ENCODE measurements around the gene SMARCC2. TPM values are rescaled to one million over a fixed set of nuclear protein-coding genes. Genes with fewer than 3 reads are reported as not detected.

The SMARCC2 gene
- 32.3 to 42.9 TPM (median 37.8 TPM) in 5 replicates for total RNA-seq (2022; extraction: Qiagen RNA extraction; ENCODE audit: low read depth)

GRCh38 chr12:56189099-56189917, at the start of gene SMARCC2:
TSS of gene SMARCC2 (minus strand) at chr12:56189483. CDS start at chr12:56189461, 22 bp downstream.

GRCh38 chr12:56229916-56230431, 40.7 kb upstream of the SMARCC2 start, which contains the start of gene SLC39A5:
TSS of gene SLC39A5 (plus strand) at chr12:56230051. CDS start at chr12:56231275, 1,224 bp downstream.

GRCh38 chr12:56224102-56224701, 34.9 kb upstream of the SMARCC2 start, which contains the start of gene NABP2:
TSS of gene NABP2 (plus strand) at chr12:56224342. CDS start at chr12:56224857, 515 bp downstream.

GRCh38 chr12:56221757-56222530, 32.7 kb upstream of the SMARCC2 start, which contains the start of gene RNF41:
TSS of gene RNF41 (minus strand) at chr12:56221922. CDS start at chr12:56214047, 7,875 bp downstream.

GRCh38 chr12:56158029-56158925, 31.0 kb downstream of the SMARCC2 start, which contains the start of gene MYL6:
TSS of gene MYL6 (plus strand) at chr12:56158359. CDS start at chr12:56158402, 43 bp downstream.

GRCh38 chr12:56152132-56152755, 37.0 kb downstream of the SMARCC2 start, which contains the start of gene MYL6B:
TSS of gene MYL6B (plus strand) at chr12:56152587. CDS start at chr12:56153919, 1,332 bp downstream.

GRCh38 chr12:56127888-56128669, 61.2 kb downstream of the SMARCC2 start, which contains the start of gene ESYT1:
TSS of gene ESYT1 (plus strand) at chr12:56128267. CDS start at chr12:56128320, 53 bp downstream.

GRCh38 chr12:56117778-56118687, 71.2 kb downstream of the SMARCC2 start, which contains the start of gene ZC3H10:
TSS of gene ZC3H10 (plus strand) at chr12:56118266. CDS start at chr12:56120563, 2,297 bp downstream.

GRCh38 chr12:56116267-56117081, 72.8 kb downstream of the SMARCC2 start, which contains the start of gene RPL41:
TSS of gene RPL41 (plus strand) at chr12:56116633.

Other genes starting within 250 kb of the SMARCC2 start
- gene PMEL, start 223.4 kb downstream of the SMARCC2 start, total RNA-seq (2022; extraction: Qiagen RNA extraction; ENCODE audit: low read depth), result 0.46 to 1.1 TPM (median 0.77 TPM) in 5 replicates
- 48.9 to 59.9 TPM (median 56.5 TPM) in 5 replicates for gene CDK2, start 222.7 kb downstream of the SMARCC2 start, total RNA-seq (2022; extraction: Qiagen RNA extraction; ENCODE audit: low read depth)
- gene RAB5B, start 215.4 kb downstream of the SMARCC2 start, total RNA-seq (2022; extraction: Qiagen RNA extraction; ENCODE audit: low read depth), result 30.6 to 39.1 TPM (median 37.3 TPM) in 5 replicates
- 8.0 to 11.5 TPM (median 10.4 TPM) in 5 replicates for gene SUOX, start 192.2 kb downstream of the SMARCC2 start, total RNA-seq (2022; extraction: Qiagen RNA extraction; ENCODE audit: low read depth)
- 2.1 to 3.1 TPM (median 2.6 TPM) in 5 replicates for gene IKZF4, start 168.4 kb downstream of the SMARCC2 start, total RNA-seq (2022; extraction: Qiagen RNA extraction; ENCODE audit: low read depth)
- gene RPS26, start 147.6 kb downstream of the SMARCC2 start, total RNA-seq (2022; extraction: Qiagen RNA extraction; ENCODE audit: low read depth), result 625 to 834 TPM (median 733 TPM) in 5 replicates
- gene ERBB3, start 109.3 kb downstream of the SMARCC2 start, total RNA-seq (2022; extraction: Qiagen RNA extraction; ENCODE audit: low read depth), result 1.4 to 2.8 TPM (median 1.6 TPM) in 5 replicates
- 303 to 383 TPM (median 320 TPM) in 5 replicates for gene PA2G4, start 84.9 kb downstream of the SMARCC2 start, total RNA-seq (2022; extraction: Qiagen RNA extraction; ENCODE audit: low read depth)
- 4,992 to 6,106 TPM (median 5,652 TPM) in 5 replicates for gene RPL41, start 72.8 kb downstream of the SMARCC2 start, total RNA-seq (2022; extraction: Qiagen RNA extraction; ENCODE audit: low read depth)
- 2.2 to 3.8 TPM (median 3.1 TPM) in 5 replicates for gene ZC3H10, start 71.2 kb downstream of the SMARCC2 start, total RNA-seq (2022; extraction: Qiagen RNA extraction; ENCODE audit: low read depth)
- 62.8 to 69.8 TPM (median 63.7 TPM) in 5 replicates for gene ESYT1, start 61.2 kb downstream of the SMARCC2 start, total RNA-seq (2022; extraction: Qiagen RNA extraction; ENCODE audit: low read depth)
- gene MYL6B, start 36.9 kb downstream of the SMARCC2 start, total RNA-seq (2022; extraction: Qiagen RNA extraction; ENCODE audit: low read depth), result 66.1 to 86.2 TPM (median 83.4 TPM) in 5 replicates
- 2,112 to 2,769 TPM (median 2,181 TPM) in 5 replicates for gene MYL6, start 31.1 kb downstream of the SMARCC2 start, total RNA-seq (2022; extraction: Qiagen RNA extraction; ENCODE audit: low read depth)
- 20.9 to 27.7 TPM (median 25.3 TPM) in 5 replicates for gene RNF41, start 32.4 kb upstream of the SMARCC2 start, total RNA-seq (2022; extraction: Qiagen RNA extraction; ENCODE audit: low read depth)
- 55.5 to 65.1 TPM (median 61.3 TPM) in 5 replicates for gene NABP2, start 34.9 kb upstream of the SMARCC2 start, total RNA-seq (2022; extraction: Qiagen RNA extraction; ENCODE audit: low read depth)
- 0.13 TPM in 1 of 5 replicates, not detected in the others for gene SLC39A5, start 40.6 kb upstream of the SMARCC2 start, total RNA-seq (2022; extraction: Qiagen RNA extraction; ENCODE audit: low read depth)
- gene ANKRD52, start 68.9 kb upstream of the SMARCC2 start, total RNA-seq (2022; extraction: Qiagen RNA extraction; ENCODE audit: low read depth), result 40.5 to 51.3 TPM (median 45.3 TPM) in 5 replicates
- gene COQ10A, start 77.5 kb upstream of the SMARCC2 start, total RNA-seq (2022; extraction: Qiagen RNA extraction; ENCODE audit: low read depth), result 17.7 to 20.7 TPM (median 19.9 TPM) in 5 replicates
- gene CS, start 110.8 kb upstream of the SMARCC2 start, total RNA-seq (2022; extraction: Qiagen RNA extraction; ENCODE audit: low read depth), result 147 to 170 TPM (median 156 TPM) in 5 replicates
- 103 to 164 TPM (median 154 TPM) in 5 replicates for gene CNPY2, start 126.5 kb upstream of the SMARCC2 start, total RNA-seq (2022; extraction: Qiagen RNA extraction; ENCODE audit: low read depth)
- gene PAN2, start 144.5 kb upstream of the SMARCC2 start, total RNA-seq (2022; extraction: Qiagen RNA extraction; ENCODE audit: low read depth), result 15.0 to 16.0 TPM (median 15.7 TPM) in 5 replicates
- gene IL23A, start 149.4 kb upstream of the SMARCC2 start, total RNA-seq (2022; extraction: Qiagen RNA extraction; ENCODE audit: low read depth), result 0.29 to 1.2 TPM (median 0.56 TPM) in 5 replicates
- 11.5 to 14.8 TPM (median 12.1 TPM) in 5 replicates for gene STAT2, start 170.6 kb upstream of the SMARCC2 start, total RNA-seq (2022; extraction: Qiagen RNA extraction; ENCODE audit: low read depth)
- not detected in 5 replicates for gene APOF, start 173.4 kb upstream of the SMARCC2 start, total RNA-seq (2022; extraction: Qiagen RNA extraction; ENCODE audit: low read depth)